ENCODE data around the gene NTN5. TPM values are rescaled to one million over a fixed set of nuclear protein-coding genes. Genes with fewer than 3 reads are reported as not detected.

Gene NTN5
- total and polyA plus RNA-seq, 9 of the 15 experiments (the other 6 are each of a cell fraction or from before 2014, with no cell fraction given) = not detected

- peak; percentile 64 for TF ChIP-seq ZBTB40 (IDR thresholded peaks at IDR 0.05)
- TF ChIP-seq ZBTB40 (CRISPR knock-in tag; IDR thresholded peaks at IDR 0.05) = no peak
- TF ChIP-seq SRSF9 (IDR thresholded peaks at IDR 0.05; ENCODE audit: borderline replicate concordance, low read depth, low read length) = no peak
- peak; percentile 68; the same call in 1 of the 2 replicates for TF ChIP-seq TRIM25 (IDR thresholded peaks at IDR 0.05; ENCODE audit: borderline replicate concordance)
- TF ChIP-seq ZNF395 (CRISPR knock-in tag; IDR thresholded peaks at IDR 0.05) = no peak
- peak; percentile 46; the same call in 1 of the 2 replicates for TF ChIP-seq USF1 (CRISPR knock-in tag; IDR thresholded peaks at IDR 0.05)
- TF ChIP-seq PML (IDR thresholded peaks at IDR 0.05; ENCODE audit: low read length) = no peak
- TF ChIP-seq HDAC1 (IDR thresholded peaks at IDR 0.05) = peak in 1 of 2 experiments; percentile 68; a peak in 2 of 4 replicates
- no peak for TF ChIP-seq CEBPG (CRISPR knock-in tag; IDR thresholded peaks at IDR 0.05)
- no peak for TF ChIP-seq CEBPG (tag; conservative IDR thresholded peaks at IDR 0.05 in 1 of 2, IDR thresholded peaks at IDR 0.05 in 1 of 2)
- TF ChIP-seq ZNF239 (CRISPR knock-in tag; IDR thresholded peaks at IDR 0.05) = no peak
- no peak for TF ChIP-seq TGIF2 (CRISPR knock-in tag; IDR thresholded peaks at IDR 0.05)
- 0 out of 2 replicates have a peak, but pooled peaks have one; percentile 20 for TF ChIP-seq BCOR (IDR thresholded peaks at IDR 0.05)
Observed at GRCh38 chr19:48635966-48636858, 36.6 kb downstream of the NTN5 start (continued).
